ENCODE results near the gene USP36.

USP36 gene

DNA sequence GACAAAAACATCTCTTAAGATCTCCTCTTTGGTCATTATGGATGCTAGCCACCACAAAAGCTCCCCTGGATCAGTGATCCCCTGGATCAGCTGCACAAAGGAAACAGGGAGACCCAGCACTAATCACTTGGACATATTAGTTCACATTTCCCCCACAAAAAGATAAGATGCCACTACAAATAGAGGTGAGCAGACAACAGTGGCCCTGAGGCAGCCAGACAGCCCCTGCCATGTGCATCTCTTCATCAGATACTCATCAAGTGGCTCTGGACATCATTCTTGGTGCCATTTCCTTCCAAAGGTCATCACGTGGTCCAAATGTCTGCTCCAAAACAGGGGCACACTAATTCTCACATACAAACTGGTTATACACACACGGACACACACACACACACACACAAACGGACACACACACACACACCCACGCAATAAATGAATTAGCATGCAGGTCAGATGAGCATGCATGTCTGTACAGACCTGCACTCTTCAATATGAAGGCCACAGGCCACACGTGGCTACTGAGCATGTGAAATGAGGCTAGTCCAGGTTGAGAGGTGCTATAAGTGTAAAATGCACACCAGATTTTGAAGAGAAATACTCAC lies 4.1 kb downstream of the USP36 start:
- no peak for DNase-seq

DNA sequence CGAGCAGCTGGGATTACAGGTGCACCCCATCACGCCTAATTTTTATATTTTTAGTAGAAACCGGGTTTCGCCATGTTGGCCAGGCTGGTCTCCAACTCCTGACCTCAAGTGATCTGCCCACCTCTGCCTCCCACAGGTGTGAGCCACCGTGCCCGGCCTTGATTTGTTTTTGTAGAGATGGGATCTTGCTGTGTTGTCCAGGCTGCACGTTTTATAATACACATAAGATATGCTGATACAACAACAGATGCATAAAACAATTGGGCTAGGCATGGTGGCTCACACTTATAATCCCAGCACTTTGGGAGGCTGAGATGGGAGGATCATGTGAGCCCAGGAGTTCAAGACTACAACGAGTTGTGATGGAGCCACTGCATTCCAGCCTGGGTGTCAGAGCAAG lies 6.0 kb downstream of the USP36 start:
- no peak for DNase-seq

DNA sequence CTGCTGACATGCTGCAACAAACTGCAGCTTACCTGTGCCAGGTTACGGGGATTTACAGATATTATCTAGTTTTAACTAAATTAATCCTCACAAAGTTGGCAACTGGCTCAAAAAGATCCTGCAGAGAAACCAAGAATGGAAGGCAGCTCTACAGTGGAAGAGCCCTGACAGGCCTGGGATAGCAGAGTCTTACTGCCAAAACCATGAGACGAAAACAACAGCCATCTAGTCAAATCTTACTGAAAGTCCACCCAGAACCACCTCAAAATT lies 8.1 kb downstream of the USP36 start:
- DNase-seq: no peak

DNA sequence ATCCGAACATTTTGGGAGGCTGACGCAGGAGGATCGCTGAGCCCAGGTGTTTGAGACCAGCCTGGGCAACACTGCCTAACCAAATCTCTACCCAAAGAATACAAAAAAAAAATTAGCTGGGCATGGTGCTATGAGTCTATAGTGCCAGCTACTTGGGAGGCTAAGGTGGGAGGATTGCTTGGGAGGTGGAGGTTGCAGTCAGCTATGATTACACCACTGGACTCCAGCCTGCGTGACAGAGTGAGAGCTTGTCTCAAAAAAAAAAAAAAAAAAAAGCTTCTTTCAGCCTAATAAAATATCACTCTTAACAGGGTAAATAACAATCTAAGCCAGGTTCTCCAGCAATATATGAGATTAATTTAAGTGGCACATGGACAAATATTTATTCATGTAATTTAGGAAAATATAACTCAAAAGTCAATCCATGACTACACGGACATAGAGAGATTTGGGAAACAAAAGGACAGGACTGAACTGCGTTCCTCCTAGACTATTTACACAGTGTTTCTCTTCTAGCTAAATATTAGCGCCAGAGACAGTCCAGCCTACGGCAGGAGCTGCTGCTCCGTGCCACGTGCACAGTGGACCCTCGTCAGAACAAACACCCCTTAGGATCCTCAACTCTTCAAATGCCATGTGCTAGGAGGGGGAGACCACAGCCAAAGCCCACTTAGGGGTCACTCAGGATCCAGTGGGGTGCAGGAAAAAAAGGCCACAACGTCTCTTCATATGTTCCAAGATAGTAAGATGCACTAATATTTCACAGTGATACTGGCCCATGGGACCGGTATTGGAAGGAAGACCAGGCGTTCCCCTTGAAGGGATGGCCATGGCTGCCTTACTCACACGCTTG lies 8.7 kb downstream of the USP36 start:
- DNase-seq: no peak

DNA sequence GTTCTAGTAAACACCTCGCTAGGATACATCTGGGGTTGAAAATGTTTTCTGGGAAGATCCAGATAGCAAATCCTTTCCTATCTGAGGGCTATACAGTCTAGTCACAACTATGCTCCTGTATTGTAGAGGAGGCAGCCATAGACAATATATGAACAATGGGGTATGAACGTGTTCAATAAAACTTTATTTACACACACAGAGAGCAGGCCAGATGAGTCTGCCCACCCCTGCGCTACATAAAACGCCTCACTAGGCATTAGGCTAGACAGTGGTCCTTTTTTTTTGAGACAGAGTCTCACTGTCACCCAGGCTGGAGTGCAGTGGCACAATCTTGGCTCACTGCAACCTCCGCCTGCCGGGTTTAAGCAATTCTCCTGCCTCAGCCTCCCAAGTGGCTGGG lies 11.1 kb downstream of the USP36 start:
- DNase-seq: no peak

DNA sequence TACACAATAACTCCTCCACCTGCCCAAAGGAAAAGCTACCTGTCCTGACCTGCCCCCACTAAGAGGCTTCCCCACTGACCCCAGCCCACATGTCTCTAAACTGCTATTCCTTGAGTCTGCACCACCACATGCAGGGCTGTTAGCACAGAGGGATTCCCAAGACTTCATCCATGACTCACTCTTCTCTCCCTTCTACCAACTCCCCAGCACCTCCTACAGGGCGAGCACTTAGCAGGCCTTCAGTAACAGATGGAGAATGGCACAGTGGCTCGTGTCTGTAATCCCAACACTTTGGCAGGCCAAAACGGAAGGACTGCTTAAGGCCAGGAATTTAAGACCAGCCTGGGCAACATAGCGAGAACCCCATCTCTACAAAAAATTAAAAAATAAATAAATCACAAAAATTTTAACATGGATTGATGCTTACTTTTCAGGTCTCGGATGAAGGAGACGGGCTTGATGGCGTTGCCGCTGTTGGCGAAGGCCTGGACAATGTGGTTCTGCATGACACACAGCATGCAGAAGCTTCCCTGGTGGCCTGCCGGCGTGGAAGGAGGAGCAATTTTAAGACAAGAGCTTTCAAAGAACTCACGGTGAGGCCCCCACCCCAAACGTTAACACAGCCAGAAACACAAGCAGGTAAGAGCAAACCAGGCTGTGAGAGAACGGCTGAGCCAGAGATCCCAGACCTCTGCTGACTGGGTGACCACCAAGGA lies 12.0 kb downstream of the USP36 start:
- peak in 1 of 2 experiments; percentile 36 for DNase-seq

DNA sequence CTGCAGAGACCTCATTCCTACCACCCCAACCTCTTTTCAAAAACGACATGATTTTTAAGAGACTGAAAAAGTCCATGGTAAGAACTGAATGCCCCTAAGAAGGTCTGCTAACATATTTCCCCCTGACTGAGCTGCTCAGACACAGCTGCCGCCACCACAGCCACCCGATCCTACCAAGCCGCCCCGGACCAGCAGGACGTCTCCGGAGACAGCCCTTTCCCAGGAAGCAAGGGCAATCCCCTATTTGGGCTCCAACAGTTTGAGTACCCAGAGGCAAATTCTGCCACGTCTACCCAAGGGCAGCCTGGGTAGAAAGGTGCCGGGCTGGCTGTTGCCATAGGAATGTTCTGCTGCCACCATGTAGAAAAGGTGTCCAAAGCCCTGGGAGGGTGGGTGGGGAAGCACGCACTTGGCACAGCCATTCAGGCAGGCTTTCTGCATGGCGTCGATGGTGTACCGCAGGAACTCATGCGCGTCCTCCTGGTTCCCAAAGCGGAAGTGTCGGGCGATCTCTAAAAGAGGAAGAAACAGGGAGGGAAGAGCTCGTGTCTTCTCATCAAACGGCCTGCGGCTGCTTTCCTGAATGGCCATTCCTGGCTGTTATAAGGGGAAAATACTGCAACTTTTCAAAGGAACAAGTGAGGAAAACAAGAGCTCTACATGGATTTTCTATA lies 13.6 kb downstream of the USP36 start:
- no peak for DNase-seq

DNA sequence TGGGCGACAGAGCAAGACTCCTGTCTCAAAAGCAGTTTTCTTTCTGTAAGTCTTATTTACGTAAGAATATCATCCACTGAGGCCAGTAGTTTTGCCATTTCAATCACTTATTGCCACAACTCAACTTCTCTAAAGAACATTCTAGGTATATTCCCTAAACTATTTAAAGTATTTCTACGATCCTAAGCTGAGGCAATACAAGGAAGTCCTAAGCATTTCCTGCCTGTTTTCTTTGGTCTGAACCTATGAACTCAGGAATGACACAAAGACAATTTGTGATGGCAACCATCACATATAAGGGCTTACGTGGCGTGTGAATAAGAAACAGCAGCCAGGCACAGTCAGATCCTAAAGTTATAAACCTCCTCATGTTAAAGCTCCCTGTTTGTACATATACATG lies 14.2 kb downstream of the USP36 start:
- DNase-seq: no peak

DNA sequence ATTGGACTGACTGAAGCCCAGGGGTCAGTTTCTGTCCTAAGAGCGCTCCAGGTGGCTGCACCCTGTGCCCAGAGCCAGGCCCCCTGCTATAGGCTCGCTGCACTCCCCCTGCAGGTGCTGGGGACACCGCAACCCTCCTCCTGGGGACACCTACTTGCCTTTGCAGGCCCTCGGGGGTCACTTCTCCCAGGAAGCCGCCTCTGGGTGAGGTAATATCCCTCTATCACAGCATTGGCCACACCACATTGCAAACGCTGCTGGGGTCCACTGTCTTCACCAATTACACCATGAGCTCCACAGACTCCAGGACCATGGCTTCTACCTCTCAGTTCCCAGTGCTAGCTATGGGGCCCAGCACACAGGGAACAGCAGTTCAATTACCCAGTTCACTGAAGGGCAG lies 14.9 kb downstream of the USP36 start:
- DNase-seq: no peak

DNA sequence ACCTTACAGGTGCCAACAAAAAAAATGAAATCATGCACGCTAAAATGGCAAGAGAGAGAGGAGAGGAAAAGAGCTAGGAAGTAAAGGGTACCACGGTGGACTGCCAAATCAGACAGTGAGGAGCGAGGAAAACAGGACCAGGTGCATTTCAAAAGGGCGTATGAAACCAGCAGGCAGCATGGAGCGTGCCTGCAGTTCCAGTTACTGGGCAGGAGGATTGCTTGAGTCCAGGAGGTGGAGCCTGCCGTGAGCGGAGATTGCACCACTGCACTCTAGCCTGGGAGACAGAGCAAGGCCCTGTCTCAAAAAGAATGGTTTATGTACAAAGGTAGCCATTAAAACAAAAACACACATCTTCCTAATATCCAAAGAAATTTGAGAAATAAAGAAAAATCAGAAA lies 16.4 kb downstream of the USP36 start:
- DNase-seq: no peak

DNA sequence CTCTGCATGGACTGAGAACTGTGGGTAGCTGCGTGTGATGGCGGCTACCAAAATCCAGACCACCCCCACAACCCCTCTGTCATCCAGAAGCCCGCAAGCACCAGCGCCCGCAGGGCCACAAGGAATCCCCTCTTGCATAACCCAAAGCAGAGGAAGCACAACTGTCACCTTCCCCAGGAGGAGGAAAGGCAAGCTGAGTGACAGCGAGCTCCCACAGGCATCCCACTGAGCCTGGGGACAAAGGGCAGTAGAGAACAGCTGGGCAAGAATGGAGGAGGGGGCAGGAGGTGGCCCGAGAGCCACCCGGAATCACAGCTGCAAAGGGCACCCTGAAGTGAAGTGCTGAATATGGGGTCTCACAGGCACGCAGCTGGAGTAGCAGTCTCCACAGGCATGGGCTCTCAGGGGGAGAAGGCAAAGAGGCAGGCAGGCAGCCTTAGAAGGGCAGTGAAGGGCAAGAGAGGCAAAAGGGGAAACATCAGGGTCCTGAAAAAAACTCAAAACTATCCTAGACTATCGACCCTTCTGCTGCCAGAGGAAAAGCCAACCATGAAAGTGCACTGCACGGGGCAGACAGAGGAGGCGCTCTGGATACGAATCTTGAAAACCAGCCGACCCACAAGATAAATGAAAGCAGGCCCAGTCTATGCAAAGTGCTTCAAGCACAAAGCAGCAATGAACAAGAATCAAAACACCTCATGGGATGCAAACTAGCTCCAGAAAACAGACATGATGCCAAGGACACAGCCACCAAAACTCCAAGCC lies 17.1 kb downstream of the USP36 start:
- DNase-seq: no peak

DNA sequence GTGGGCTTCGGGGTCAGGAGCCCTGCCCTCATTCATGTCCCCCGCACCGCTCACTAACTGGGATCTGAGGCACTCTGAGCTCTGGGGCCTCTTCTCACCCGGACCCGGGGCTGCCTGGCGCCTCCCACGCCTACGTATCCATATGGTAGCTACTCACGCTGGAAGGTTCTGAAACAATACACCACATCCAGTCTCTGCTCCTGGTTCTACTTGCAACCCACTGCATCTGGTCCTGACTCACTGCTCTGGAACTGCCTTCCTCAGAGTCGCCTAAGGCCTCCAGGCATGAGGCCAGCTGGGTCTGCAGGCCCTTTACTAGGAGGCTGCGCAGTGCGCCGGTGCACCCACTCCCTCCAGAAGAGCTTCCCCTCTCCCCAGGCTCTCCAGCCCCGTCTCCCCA lies 18.1 kb downstream of the USP36 start:
- no peak for DNase-seq

DNA sequence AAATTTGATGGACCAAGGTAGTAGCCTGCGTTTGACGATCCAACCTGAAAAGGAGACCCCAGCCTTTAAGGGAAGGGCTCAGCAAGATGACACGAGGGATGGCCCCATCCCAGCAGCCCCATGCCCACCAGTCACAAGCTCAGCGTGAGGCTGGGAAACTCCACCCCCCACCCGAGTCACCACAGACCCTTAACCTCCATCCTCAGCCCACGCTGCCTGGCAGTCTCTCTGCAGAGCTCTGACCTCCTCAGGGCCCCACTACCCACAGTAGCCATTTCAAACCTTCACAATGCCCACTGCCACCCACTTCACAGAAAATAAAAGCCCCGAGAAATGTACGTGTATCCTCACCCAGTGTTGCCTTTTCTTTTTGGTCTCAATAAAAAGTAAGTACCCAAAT lies 18.7 kb downstream of the USP36 start:
- DNase-seq: no peak

DNA sequence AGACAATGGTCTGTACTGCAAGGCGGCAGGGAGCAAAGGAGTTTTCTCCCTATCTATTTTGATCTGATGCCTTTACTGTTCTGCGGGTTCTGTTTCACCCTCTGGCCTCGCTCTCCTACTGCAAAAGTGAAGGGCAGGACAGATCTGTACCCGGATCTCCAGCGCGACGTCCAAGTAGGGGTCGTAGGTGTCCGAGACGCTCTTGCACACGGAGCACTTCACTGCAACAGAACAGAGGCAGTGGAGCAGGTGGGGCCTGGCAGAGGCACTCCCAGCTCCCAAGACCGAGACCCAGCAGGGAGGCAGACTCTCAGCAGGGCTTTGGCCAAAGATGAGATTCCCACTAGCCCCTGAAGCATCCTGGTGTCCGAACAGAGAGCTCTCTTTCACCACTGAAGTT lies 19.8 kb downstream of the USP36 start:
- DNase-seq: no peak

DNA sequence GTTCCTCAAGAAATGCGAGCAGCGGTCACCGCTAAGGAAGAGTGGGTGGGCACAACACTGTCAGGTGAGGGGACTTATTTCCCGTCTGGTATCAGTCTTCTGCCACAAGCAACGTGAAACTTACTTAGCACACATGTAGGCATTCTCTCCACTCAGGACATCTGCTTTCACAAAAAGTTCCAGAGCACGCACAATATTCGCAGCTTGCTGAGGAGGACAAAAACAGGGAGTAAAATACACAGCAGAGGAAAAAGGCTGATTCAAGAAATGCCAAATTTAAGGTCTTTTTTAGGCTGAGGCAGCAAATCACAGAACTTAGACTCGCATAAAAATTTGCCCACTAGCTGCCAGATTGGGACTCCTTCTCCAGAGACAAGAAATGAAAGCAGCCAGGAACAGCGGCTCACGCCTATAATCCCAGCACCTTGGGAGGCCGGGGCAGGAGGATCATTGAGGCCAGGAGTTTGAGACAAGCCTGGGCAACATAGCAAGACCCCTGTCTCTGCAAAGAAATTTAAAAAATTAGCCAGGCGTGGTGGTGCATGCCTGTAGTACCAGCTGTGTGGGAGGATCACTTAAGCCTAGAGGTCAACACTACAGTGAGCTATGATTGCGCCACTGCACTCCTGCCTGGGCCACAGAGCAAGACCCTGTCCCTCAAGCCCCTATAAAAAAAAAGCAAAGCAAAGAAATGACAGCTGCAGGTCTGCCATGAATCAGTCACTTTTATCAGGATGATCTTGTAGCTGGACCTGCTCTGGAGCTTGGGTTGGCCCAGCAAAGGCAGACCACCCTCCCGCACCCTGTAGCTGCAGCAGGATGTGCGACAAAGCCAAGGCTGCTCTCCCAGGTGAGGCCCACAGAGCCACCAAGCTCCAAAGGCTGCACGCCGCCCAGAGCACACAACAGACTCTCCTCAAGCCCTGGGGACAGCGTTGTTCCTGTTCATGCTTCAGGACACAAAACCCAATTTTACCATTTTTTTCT lies 20.5 kb downstream of the USP36 start:
- no peak for DNase-seq

DNA sequence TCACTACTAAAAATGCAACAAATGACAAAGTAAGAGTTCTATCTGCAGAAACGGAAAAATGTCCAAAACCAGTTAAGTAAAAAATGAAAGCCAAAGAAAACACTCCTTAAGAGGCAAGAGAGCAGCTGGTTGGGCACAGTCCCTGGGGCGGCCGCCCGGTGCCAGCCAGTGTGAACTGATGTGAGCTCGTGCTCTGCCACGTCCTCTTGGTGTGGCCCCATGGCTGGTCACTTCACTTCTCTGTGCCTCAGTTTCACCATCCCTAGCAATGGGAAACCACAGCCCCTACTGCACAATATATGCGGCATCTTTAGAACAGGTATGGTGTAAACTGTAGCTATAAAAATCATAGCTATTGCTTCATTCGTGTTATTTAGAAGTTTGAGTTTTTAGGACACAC lies 21.2 kb downstream of the USP36 start:
- DNase-seq: no peak

DNA sequence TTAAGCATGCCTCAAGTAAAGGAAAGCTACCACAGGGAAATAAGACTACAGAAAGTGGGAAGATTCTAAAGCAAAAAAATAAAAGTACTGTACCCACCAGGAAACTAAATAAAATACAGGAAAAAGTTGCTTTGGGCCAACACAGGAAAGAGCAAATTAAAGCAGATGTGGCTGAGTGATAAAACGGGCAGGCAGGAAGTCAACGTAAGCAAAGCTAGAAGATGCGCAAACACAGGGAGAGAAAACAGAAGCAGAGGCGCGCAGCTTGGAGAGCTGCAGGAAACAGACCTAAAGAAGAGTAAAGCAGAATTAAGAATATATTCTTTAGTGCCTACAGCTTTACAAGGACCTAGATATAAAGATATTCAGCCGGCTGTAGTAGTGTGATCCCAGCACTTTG lies 21.7 kb downstream of the USP36 start:
- DNase-seq: peak in 1 of 2 experiments; percentile 34

DNA sequence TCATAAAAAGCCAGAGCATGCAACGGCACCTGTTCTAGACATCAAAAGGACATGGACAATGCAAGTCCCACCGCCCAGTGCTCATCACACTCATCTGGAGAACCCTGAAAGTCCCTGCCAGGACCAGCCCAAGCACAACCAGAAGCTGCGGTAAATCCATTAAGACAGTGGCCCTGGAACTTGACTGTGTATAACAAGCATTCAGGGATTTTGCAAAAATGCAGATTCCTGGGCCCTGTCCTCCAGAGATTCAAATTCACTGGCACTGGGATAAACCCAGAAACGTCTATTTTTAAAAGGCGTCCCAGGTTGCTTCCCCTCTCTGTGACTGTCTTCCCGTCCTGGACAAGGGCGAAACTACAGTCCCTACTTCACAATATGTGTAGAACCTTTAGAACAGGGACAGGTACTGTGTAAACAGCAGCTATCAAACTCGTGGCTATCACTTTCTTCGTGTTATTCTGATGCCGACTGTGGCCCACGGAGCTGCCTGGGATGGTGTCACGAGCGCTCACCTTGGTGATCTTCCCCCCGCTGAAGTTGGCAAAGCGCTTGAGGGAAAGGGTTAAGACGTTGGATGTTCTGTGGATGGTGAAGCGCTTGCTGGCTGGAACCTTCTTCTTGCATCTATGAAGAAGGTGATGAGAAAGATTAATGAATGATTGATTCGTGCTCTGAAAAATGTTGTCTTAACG lies 22.3 kb downstream of the USP36 start:
- DNase-seq: no peak

DNA sequence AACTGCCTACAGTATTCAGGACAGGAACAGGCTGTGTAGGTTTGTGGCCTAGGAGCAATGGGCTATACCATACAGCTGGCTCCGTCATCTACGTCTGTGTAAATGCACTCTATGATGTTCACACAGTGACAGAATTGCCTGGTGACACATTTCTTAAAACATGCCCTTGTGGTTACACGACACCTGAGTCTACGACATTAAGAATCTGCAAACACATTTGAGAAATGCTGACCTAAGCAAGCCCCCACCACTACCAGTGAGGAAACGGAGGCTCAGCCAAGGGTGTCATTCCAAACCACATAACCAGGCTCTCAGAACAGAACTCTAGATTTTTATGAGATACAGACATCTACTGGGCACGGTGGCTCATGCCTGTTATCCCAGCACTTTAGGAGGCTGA lies 23.5 kb downstream of the USP36 start:
- DNase-seq: peak; percentile 61 to 72

DNA sequence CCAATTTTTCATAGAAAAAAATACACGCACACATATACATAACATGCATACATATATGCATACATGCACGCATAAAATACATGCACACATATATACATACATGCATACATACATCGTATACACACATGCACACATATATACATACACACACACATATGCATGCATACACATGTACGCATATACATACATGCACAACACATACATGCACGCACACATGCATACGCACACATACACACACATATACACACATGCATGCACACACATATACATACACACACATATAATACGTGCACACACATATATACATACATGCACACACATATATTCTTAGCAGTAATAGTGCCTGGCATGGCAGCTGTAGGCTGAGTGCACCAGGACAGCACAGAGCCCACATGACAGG lies 24.9 kb downstream of the USP36 start:
- no peak for DNase-seq

DNA sequence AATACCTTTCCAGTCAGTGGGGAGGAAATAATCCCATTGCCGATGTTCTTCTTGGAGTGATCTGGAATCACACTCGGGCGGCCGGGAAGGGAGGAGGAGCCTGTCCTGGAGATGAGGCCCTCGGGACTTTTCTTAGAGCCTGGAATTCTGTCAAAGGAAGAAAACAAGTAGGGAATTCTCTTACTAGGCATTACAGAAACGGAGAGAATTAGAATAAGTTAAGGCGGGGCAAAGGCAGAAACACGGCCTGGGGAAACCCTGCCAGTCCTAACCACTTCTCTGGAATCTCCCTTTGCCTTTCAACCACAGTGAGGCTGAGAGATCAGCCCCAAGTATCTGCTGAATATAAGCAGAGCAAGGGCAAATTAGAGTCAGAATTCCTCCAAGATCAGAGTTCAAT lies 27.8 kb downstream of the USP36 start:
- DNase-seq: no peak

All from activated CD4-positive, alpha-beta T cell treated with anti-CD3 and anti-CD28 coated beads, Interleukin-2, amount 50 U/mL, for 48 hours (primary cell).